ENCODE measurements around the gene COL5A2. TPM values are rescaled to one million over a fixed set of nuclear protein-coding genes. Genes with fewer than 3 reads are reported as not detected.
A peak's percentile ranks its signal among the peaks of the same experiment; 100 is the strongest.

COL5A2 gene
- total RNA-seq, 1 donor from 2014 or later: 1,927 TPM

- peaks cover 76% of the 10 kb centered on the region for H3K4me1 Mint-ChIP-seq (ENCODE audit: low read depth)
- no peak overlapping the region for H3K4me3 Mint-ChIP-seq (ENCODE audit: unreplicated experiment)
- H3K27me3 Mint-ChIP-seq (ENCODE audit: low read depth): no peaks in the 10 kb centered on the region
- H3K27ac Mint-ChIP-seq (ENCODE audit: unreplicated experiment): peak overlapping the region; percentile 54
- TF ChIP-seq CTCF (IDR thresholded peaks at IDR 0.05): no peak
- peaks cover 13% of the 10 kb centered on the region for H3K36me3 Mint-ChIP-seq (ENCODE audit: low read depth)
- no peak for DNase-seq (ENCODE audit: low spot score)
- no peaks in the 10 kb centered on the region for H3K9me3 Mint-ChIP-seq (ENCODE audit: low read depth)
Measured at GRCh38 chr2:189144700-189145211, 34.8 kb downstream of the COL5A2 start.

DNA sequence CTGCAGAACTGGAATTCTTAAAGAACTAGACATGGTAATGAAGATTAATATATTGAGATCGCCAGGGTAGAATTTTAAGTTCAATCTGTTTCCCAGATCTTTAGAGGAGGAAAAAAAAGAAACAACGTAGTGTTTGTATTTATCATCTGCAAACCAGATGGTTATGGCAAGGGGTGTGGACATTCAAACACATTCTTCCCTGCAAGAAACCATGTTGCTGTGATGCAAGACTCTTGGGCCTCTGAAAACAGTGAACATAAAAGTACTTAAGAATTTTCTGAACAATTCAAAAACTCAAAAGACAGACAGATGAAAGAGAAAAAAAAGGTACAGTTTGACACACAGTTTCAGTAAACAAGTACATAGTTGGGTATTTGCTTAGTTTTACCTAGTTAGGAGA lies 35.6 kb downstream of the COL5A2 start:
- Mint-ChIP-seq H3K27ac (ENCODE audit: unreplicated experiment) (peak overlapping the region; percentile 83), H3K9me3 (ENCODE audit: low read depth) (no peaks in the 10 kb centered on the region), H3K4me3 (ENCODE audit: unreplicated experiment) (no peak overlapping the region), H3K36me3 (ENCODE audit: low read depth) (peaks cover 17% of the 10 kb centered on the region), H3K27me3 (ENCODE audit: low read depth) (no peaks in the 10 kb centered on the region), H3K4me1 (ENCODE audit: low read depth) (peaks cover 73% of the 10 kb centered on the region)
- TF ChIP-seq CTCF (IDR thresholded peaks at IDR 0.05): no peak
- no peak for DNase-seq (ENCODE audit: low spot score)

GRCh38 chr2:189142893-189143759 lies 36.4 kb downstream of the COL5A2 start:
- H3K27ac Mint-ChIP-seq (ENCODE audit: unreplicated experiment): peak overlapping the region; percentile 76
- H3K4me1 Mint-ChIP-seq (ENCODE audit: low read depth): peaks cover 74% of the 10 kb centered on the region
- H3K36me3 Mint-ChIP-seq (ENCODE audit: low read depth): peaks cover 16% of the 10 kb centered on the region
- TF ChIP-seq CTCF (IDR thresholded peaks at IDR 0.05): peak; percentile 78
- peak overlapping the region; percentile 0 for H3K4me3 Mint-ChIP-seq (ENCODE audit: unreplicated experiment)
- H3K9me3 Mint-ChIP-seq (ENCODE audit: low read depth): no peaks in the 10 kb centered on the region
- H3K27me3 Mint-ChIP-seq (ENCODE audit: low read depth): no peaks in the 10 kb centered on the region
- DNase-seq (ENCODE audit: low spot score): no peak

- Mint-ChIP-seq H3K4me1 (ENCODE audit: low read depth) (peaks cover 65% of the 10 kb centered on the region), H3K4me3 (ENCODE audit: unreplicated experiment) (no peak overlapping the region), H3K9me3 (ENCODE audit: low read depth) (no peaks in the 10 kb centered on the region), H3K27ac (ENCODE audit: unreplicated experiment) (peak overlapping the region; percentile 68), H3K27me3 (ENCODE audit: low read depth) (no peaks in the 10 kb centered on the region), H3K36me3 (ENCODE audit: low read depth) (peaks cover 15% of the 10 kb centered on the region)
- no peak for DNase-seq (ENCODE audit: low spot score)
- TF ChIP-seq CTCF (IDR thresholded peaks at IDR 0.05): no peak
Measured at GRCh38 chr2:189138800-189139199, 40.8 kb downstream of the COL5A2 start.

- H3K36me3 Mint-ChIP-seq (ENCODE audit: low read depth): peaks cover 14% of the 10 kb centered on the region
Measured at GRCh38 chr2:189137519-189137918, 42.0 kb downstream of the COL5A2 start.

More at GRCh38 chr2:189137519-189137918, 42.0 kb downstream of the COL5A2 start:
- Mint-ChIP-seq H3K27ac (ENCODE audit: unreplicated experiment) (peak overlapping the region; percentile 49), H3K4me1 (ENCODE audit: low read depth) (peaks cover 59% of the 10 kb centered on the region), H3K9me3 (ENCODE audit: low read depth) (no peaks in the 10 kb centered on the region), H3K27me3 (ENCODE audit: low read depth) (no peaks in the 10 kb centered on the region), H3K4me3 (ENCODE audit: unreplicated experiment) (no peak overlapping the region)
- no peak for DNase-seq (ENCODE audit: low spot score)
- no peak for TF ChIP-seq CTCF (IDR thresholded peaks at IDR 0.05)
